Mesenchymal stem cell (in vitro differentiated cells and primary cell): Measurements from ENCODE around the gene RPF1.

Experiments
- DNase-seq: peaks from one replicate; pipeline ENCODE4 v3.0.0-alpha.2; 2013
- H2AFZ ChIP-seq: one replicate; pipeline ENCODE4 v1.6.1; 2013; ENCODE audit warnings: low read depth, mild to moderate bottlenecking, control low read depth, inconsistent platforms, low read length, moderate library complexity
- H2AK5ac ChIP-seq: 2 replicates; pipeline ENCODE4 v1.6.1; 2013; ENCODE audit warnings: low read length, moderate library complexity, mild to moderate bottlenecking, inconsistent platforms; ENCODE audit not compliant: severe bottlenecking
- H2BK120ac ChIP-seq: one replicate; pipeline ENCODE4 v1.6.1; 2013; ENCODE audit warnings: low read depth, mild to moderate bottlenecking, inconsistent platforms, low read length, moderate library complexity
- H2BK12ac ChIP-seq, 2 experiments: one replicate each; pipeline ENCODE4 v1.6.1; 2013; ENCODE audit warnings: inconsistent platforms in 2 of 2, low read length in 2 of 2, mild to moderate bottlenecking in 2 of 2, moderate library complexity in 2 of 2, control low read depth in 1 of 2
- H2BK15ac ChIP-seq: one replicate; pipeline ENCODE4 v1.6.1; 2013; ENCODE audit warnings: mild to moderate bottlenecking, low read depth, inconsistent platforms; ENCODE audit not compliant: poor library complexity, severe bottlenecking
- H2BK5ac ChIP-seq: 2 replicates; pipeline ENCODE4 v1.6.1; 2013; ENCODE audit warnings: low read depth, mild to moderate bottlenecking, low read length, control low read depth, inconsistent platforms; ENCODE audit not compliant: poor library complexity, severe bottlenecking
- H3K14ac ChIP-seq, 2 experiments: one replicate each; pipeline ENCODE4 v1.6.1; 2013; ENCODE audit warnings: inconsistent platforms in 2 of 2, low read length in 2 of 2, control low read depth in 1 of 2, mild to moderate bottlenecking in 1 of 2, moderate library complexity in 1 of 2
- H3K18ac ChIP-seq, 2 experiments: one replicate each; pipeline ENCODE4 v1.6.1; 2013; ENCODE audit warnings: inconsistent platforms in 2 of 2, low read length in 2 of 2, control low read depth in 1 of 2, low read depth in 1 of 2, mild to moderate bottlenecking in 1 of 2
- H3K23ac ChIP-seq, 2 experiments: one replicate each; pipeline ENCODE4 v1.6.1; 2013; ENCODE audit warnings: inconsistent platforms in 2 of 2, low read length in 2 of 2, mild to moderate bottlenecking in 2 of 2, moderate library complexity in 2 of 2, control low read depth in 1 of 2
- H3K27ac ChIP-seq: 2 replicates; pipeline ENCODE4 v1.5.1; 2013; ENCODE audit warnings: mild to moderate bottlenecking, moderate library complexity, low read length, control low read depth, inconsistent platforms; ENCODE audit not compliant: poor library complexity, severe bottlenecking
- H3K27me3 ChIP-seq, 2 experiments: 2 replicates each; pipeline versions ENCODE4 v1.6.1 to v1.7.0; 2013; ENCODE audit warnings: low read length in 2 of 2, mild to moderate bottlenecking in 2 of 2, moderate library complexity in 2 of 2, control low read depth in 1 of 2, inconsistent platforms in 1 of 2; ENCODE audit not compliant: control insufficient read depth in 1 of 2, insufficient read depth in 1 of 2
- H3K36me3 ChIP-seq, 2 experiments: 2 replicates each; pipeline versions ENCODE4 v1.6.1 to v1.7.0; 2013; ENCODE audit warnings: low read length in 2 of 2, control low read depth in 1 of 2, inconsistent platforms in 1 of 2, low read depth in 1 of 2, mild to moderate bottlenecking in 1 of 2; ENCODE audit not compliant: insufficient read depth in 2 of 2, control insufficient read depth in 1 of 2
- H3K4ac ChIP-seq, 2 experiments: one replicate each; pipeline ENCODE4 v1.6.1; 2013; ENCODE audit warnings: inconsistent platforms in 2 of 2, low read length in 2 of 2, mild to moderate bottlenecking in 2 of 2, moderate library complexity in 2 of 2, control low read depth in 1 of 2, low read depth in 1 of 2
- H3K4me1 ChIP-seq: 2 replicates; pipeline ENCODE4 v1.6.1; 2013; ENCODE audit warnings: low read depth, low read length, control low read depth; ENCODE audit not compliant: control insufficient read depth, insufficient read depth
- H3K4me2 ChIP-seq: 2 replicates; pipeline ENCODE4 v1.6.1; 2013; ENCODE audit warnings: low read length, mild to moderate bottlenecking, inconsistent platforms; ENCODE audit not compliant: poor library complexity, severe bottlenecking
- H3K4me3 ChIP-seq, 2 experiments: 2 replicates each; pipeline versions ENCODE4 v1.5.1 to v1.7.0; 2013; ENCODE audit warnings: low read length in 2 of 2, mild to moderate bottlenecking in 2 of 2, control low read depth in 1 of 2, low read depth in 1 of 2; ENCODE audit not compliant: insufficient read depth in 1 of 2
- H3K79me1 ChIP-seq: replicated peaks from 2 replicates; pipeline ENCODE4 v1.6.1; 2013; ENCODE audit warnings: mild to moderate bottlenecking, control low read depth, low read length, inconsistent platforms; ENCODE audit not compliant: poor library complexity, severe bottlenecking
- H3K9ac ChIP-seq: 2 replicates; pipeline ENCODE4 v1.7.0; 2013; ENCODE audit warnings: mild to moderate bottlenecking, low read length, moderate library complexity
- H3K9me3 ChIP-seq: 2 replicates; pipeline ENCODE4 v1.7.0; 2013; ENCODE audit warnings: mild to moderate bottlenecking, low read length; ENCODE audit not compliant: control insufficient read depth
- H4K8ac ChIP-seq: one replicate; pipeline ENCODE4 v1.6.1; 2013; ENCODE audit warnings: inconsistent platforms, mild to moderate bottlenecking, low read length, moderate library complexity
- H4K91ac ChIP-seq: one replicate; pipeline ENCODE4 v1.6.1; 2013; ENCODE audit warnings: mild to moderate bottlenecking, low read length, inconsistent platforms
- WGBS: methylation state at CpG from one replicate; pipeline ENCODE4 v1.1.7; 2013; ENCODE audit warnings: mixed read lengths; 5-methylcytosine and 5-hydroxymethylcytosine counted together

The RPF1 gene

GRCh38 chr1:84525779-84526178 lies 46.7 kb downstream of the RPF1 start:
- H2AFZ ChIP-seq, result no peak overlapping the region
- no peak overlapping the region for H2AK5ac ChIP-seq
- no peak overlapping the region for H3K14ac ChIP-seq
- H4K8ac ChIP-seq, result no peak overlapping the region
- H3K23ac ChIP-seq, result no peak overlapping the region
- H2BK120ac ChIP-seq, result no peak overlapping the region
- 100% methylated on average over 1 of the region's 1 CpG for WGBS
- no peaks in the 10 kb centered on the region for H3K27me3 ChIP-seq
- H3K79me1 ChIP-seq, result no peaks in the 10 kb centered on the region
- no peak overlapping the region for H2BK5ac ChIP-seq
- H2BK15ac ChIP-seq, result no peak overlapping the region
- no peaks in the 10 kb centered on the region for H3K4me1 ChIP-seq
- H3K9me3 ChIP-seq, result no peaks in the 10 kb centered on the region
- no peak overlapping the region for H3K18ac ChIP-seq
- H3K4me2 ChIP-seq, result no peak overlapping the region
- peaks cover 0 to 9% of the 10 kb centered on the region in 2 experiments for H3K36me3 ChIP-seq
- no peak overlapping the region for H3K27ac ChIP-seq
- no peak overlapping the region for H3K4ac ChIP-seq
- H3K9ac ChIP-seq, result no peak overlapping the region
- no peak for DNase-seq
- no peak overlapping the region for H4K91ac ChIP-seq
- H3K4me3 ChIP-seq, result no peak overlapping the region
- H2BK12ac ChIP-seq, result no peak overlapping the region

- Histone ChIP-seq H2AFZ (no peak overlapping the region), H3K79me1 (no peaks in the 10 kb centered on the region), H2BK15ac (no peak overlapping the region), H2BK120ac (no peak overlapping the region), H3K4ac (no peak overlapping the region), H3K27ac (no peak overlapping the region), H3K27me3 (no peaks in the 10 kb centered on the region), H2BK5ac (no peak overlapping the region), H3K23ac (no peak overlapping the region), H3K4me2 (no peak overlapping the region), H4K91ac (no peak overlapping the region), H3K18ac (no peak overlapping the region), H4K8ac (no peak overlapping the region), H3K9me3 (no peaks in the 10 kb centered on the region), H3K4me1 (no peaks in the 10 kb centered on the region), H2AK5ac (no peak overlapping the region), H2BK12ac (no peak overlapping the region), H3K4me3 (no peak overlapping the region), H3K14ac (no peak overlapping the region), H3K9ac (no peak overlapping the region), H3K36me3 (peaks cover 0 to 47% of the 10 kb centered on the region in 2 experiments)
- DNase-seq, result no peak
These were observed 59.5 kb downstream of the RPF1 start for GRCh38 chr1:84538599-84538998.

GRCh38 chr1:84539972-84540371 lies 60.9 kb downstream of the RPF1 start:
- H2BK12ac ChIP-seq, result no peak overlapping the region
- H3K23ac ChIP-seq, result no peak overlapping the region
- H3K4me3 ChIP-seq, result no peak overlapping the region
- no peak overlapping the region for H2BK120ac ChIP-seq
- H3K14ac ChIP-seq, result no peak overlapping the region
- no peak overlapping the region for H3K9ac ChIP-seq
- no peak overlapping the region for H3K4ac ChIP-seq
- no peaks in the 10 kb centered on the region for H3K4me1 ChIP-seq
- H4K8ac ChIP-seq, result no peak overlapping the region
- H3K27ac ChIP-seq, result no peak overlapping the region
- H3K18ac ChIP-seq, result no peak overlapping the region
- H3K27me3 ChIP-seq, result no peaks in the 10 kb centered on the region
- no peaks in the 10 kb centered on the region for H3K9me3 ChIP-seq
- no peak overlapping the region for H2AK5ac ChIP-seq
- H3K4me2 ChIP-seq, result no peak overlapping the region
- DNase-seq, result peak; percentile 7
- 100% methylated on average over 1 of the region's 3 CpGs for WGBS
- H4K91ac ChIP-seq, result no peak overlapping the region
- H3K36me3 ChIP-seq, result peaks cover 0 to 53% of the 10 kb centered on the region in 2 experiments
- no peak overlapping the region for H2AFZ ChIP-seq
- no peak overlapping the region for H2BK15ac ChIP-seq
- no peak overlapping the region for H2BK5ac ChIP-seq
- no peaks in the 10 kb centered on the region for H3K79me1 ChIP-seq

GRCh38 chr1:84540759-84541158 lies 61.7 kb downstream of the RPF1 start:
- no peak overlapping the region for H3K18ac ChIP-seq
- no peak overlapping the region for H2BK120ac ChIP-seq
- H3K9me3 ChIP-seq, result no peaks in the 10 kb centered on the region
- peaks cover 0 to 52% of the 10 kb centered on the region in 2 experiments for H3K36me3 ChIP-seq
- peak; percentile 21 for DNase-seq
- H4K91ac ChIP-seq, result no peak overlapping the region
- H2AFZ ChIP-seq, result no peak overlapping the region
- no peak overlapping the region for H2BK5ac ChIP-seq
- H2AK5ac ChIP-seq, result no peak overlapping the region
- no peaks in the 10 kb centered on the region for H3K4me1 ChIP-seq
- no peak overlapping the region for H3K23ac ChIP-seq
- no peak overlapping the region for H4K8ac ChIP-seq
- H3K27me3 ChIP-seq, result no peaks in the 10 kb centered on the region
- no peaks in the 10 kb centered on the region for H3K79me1 ChIP-seq
- no peak overlapping the region for H3K4me3 ChIP-seq
- 33% methylated on average over 1 of the region's 1 CpG for WGBS
- H3K4ac ChIP-seq, result no peak overlapping the region
- H2BK12ac ChIP-seq, result no peak overlapping the region
- H3K14ac ChIP-seq, result no peak overlapping the region
- H3K4me2 ChIP-seq, result no peak overlapping the region
- no peak overlapping the region for H3K27ac ChIP-seq
- H3K9ac ChIP-seq, result no peak overlapping the region
- H2BK15ac ChIP-seq, result no peak overlapping the region
